HEK293 (cell line): Measurements from ENCODE around the gene MYH14.

Source experiments
- GLI4 ChIP-seq: fragments of 450-650 bp; formaldehyde crosslinking; IDR thresholded peaks from 2 replicates; pipeline ENCODE4 v1.5.1; 2016; ENCODE audit warnings: missing biosample characterization, missing genetic modification characterization
- PATZ1 ChIP-seq: fragments of 450-650 bp; formaldehyde crosslinking; IDR thresholded peaks from 2 replicates; pipeline ENCODE4 v1.5.1; 2016; ENCODE audit warnings: missing biosample characterization, missing genetic modification characterization
- RBAK ChIP-seq: fragments of 450-650 bp; formaldehyde crosslinking; IDR thresholded peaks from 2 replicates; pipeline ENCODE4 v1.5.1; 2016; ENCODE audit warnings: missing biosample characterization, missing genetic modification characterization
- SP3 ChIP-seq: fragments of 450-650 bp; formaldehyde crosslinking; IDR thresholded peaks from 2 replicates; pipeline ENCODE4 v1.5.1; 2016; ENCODE audit warnings: missing biosample characterization, missing genetic modification characterization
- TSHZ1 ChIP-seq: fragments of 450-650 bp; formaldehyde crosslinking; IDR thresholded peaks from 2 replicates; pipeline ENCODE4 v1.5.1; 2016; ENCODE audit warnings: missing biosample characterization, missing genetic modification characterization, borderline replicate concordance
- YY2 ChIP-seq: fragments of 450-650 bp; formaldehyde crosslinking; IDR thresholded peaks from 2 replicates; pipeline ENCODE4 v1.5.1; 2016; ENCODE audit warnings: missing biosample characterization, missing genetic modification characterization
- ZBTB21 ChIP-seq: fragments of 450-650 bp; formaldehyde crosslinking; IDR thresholded peaks from 2 replicates; pipeline ENCODE4 v1.5.1; 2017; ENCODE audit warnings: missing biosample characterization, missing genetic modification characterization
- ZBTB7A ChIP-seq: fragments of 450-650 bp; formaldehyde crosslinking; IDR thresholded peaks from 2 replicates; pipeline ENCODE4 v1.5.1; 2016; ENCODE audit warnings: low read depth, missing biosample characterization, missing genetic modification characterization
- ZFHX2 ChIP-seq: fragments of 450-650 bp; formaldehyde crosslinking; conservative IDR thresholded peaks from 2 replicates; pipeline ENCODE4 v1.5.1; 2016; ENCODE audit warnings: missing biosample characterization, missing genetic modification characterization
- ZNF132 ChIP-seq: fragments of 450-650 bp; formaldehyde crosslinking; IDR thresholded peaks from 2 replicates; pipeline ENCODE4 v1.5.1; 2017; ENCODE audit warnings: missing biosample characterization, missing genetic modification characterization, borderline replicate concordance
- ZNF140 ChIP-seq: fragments of 450-650 bp; formaldehyde crosslinking; IDR thresholded peaks from 2 replicates; pipeline ENCODE4 v1.5.1; 2016; ENCODE audit warnings: missing biosample characterization, missing genetic modification characterization
- ZNF24 ChIP-seq: fragments of 450-650 bp; formaldehyde crosslinking; IDR thresholded peaks from 2 replicates; pipeline ENCODE4 v1.5.1; 2016; ENCODE audit warnings: missing biosample characterization, missing genetic modification characterization
- ZNF302 ChIP-seq: fragments of 450-650 bp; formaldehyde crosslinking; IDR thresholded peaks from 2 replicates; pipeline ENCODE4 v1.5.1; 2016; ENCODE audit warnings: missing biosample characterization, missing genetic modification characterization, low read depth
- ZNF514 ChIP-seq: fragments of 450-650 bp; formaldehyde crosslinking; IDR thresholded peaks from 2 replicates; pipeline ENCODE4 v1.5.1; 2016; ENCODE audit warnings: missing biosample characterization, missing genetic modification characterization
- ZNF548 ChIP-seq: fragments of 450-650 bp; formaldehyde crosslinking; IDR thresholded peaks from 2 replicates; pipeline ENCODE4 v1.5.1; 2016; ENCODE audit warnings: missing biosample characterization, missing genetic modification characterization
- ZNF623 ChIP-seq: fragments of 450-650 bp; formaldehyde crosslinking; IDR thresholded peaks from 2 replicates; pipeline ENCODE4 v1.5.1; 2016; ENCODE audit warnings: missing biosample characterization, missing genetic modification characterization
- ZNF626 ChIP-seq: fragments of 450-650 bp; sonication (Bioruptor Pico); formaldehyde crosslinking; IDR thresholded peaks from 2 replicates; pipeline ENCODE4 v1.5.1; 2018; ENCODE audit warnings: missing biosample characterization, missing genetic modification characterization, inconsistent platforms
- ZNF747 ChIP-seq: fragments of 450-650 bp; formaldehyde crosslinking; IDR thresholded peaks from 2 replicates; pipeline ENCODE4 v1.5.1; 2016; ENCODE audit warnings: missing biosample characterization, missing genetic modification characterization
- ZNF76 ChIP-seq: fragments of 450-650 bp; formaldehyde crosslinking; IDR thresholded peaks from 2 replicates; pipeline ENCODE4; 2016; ENCODE audit warnings: low read depth, missing biosample characterization, missing genetic modification characterization, borderline replicate concordance
- ZSCAN30 ChIP-seq: fragments of 450-650 bp; IDR thresholded peaks from 2 replicates; pipeline ENCODE4 v1.5.1; 2018; ENCODE audit warnings: missing biosample characterization, mild to moderate bottlenecking, missing genetic modification characterization, moderate library complexity
- TF ChIP-seq, protein P1 (sequence below): fragments of 450-650 bp; formaldehyde crosslinking; IDR thresholded peaks from 2 replicates; pipeline ENCODE4 v1.5.1; 2016; ENCODE audit warnings: missing biosample characterization, missing genetic modification characterization
- TF ChIP-seq, protein P2 (sequence below): fragments of 450-650 bp; formaldehyde crosslinking; IDR thresholded peaks from 2 replicates; pipeline ENCODE4 v1.5.1; 2016; ENCODE audit warnings: missing biosample characterization, missing genetic modification characterization
- TF ChIP-seq, protein P3 (sequence below): fragments of 450-650 bp; formaldehyde crosslinking; IDR thresholded peaks from 2 replicates; pipeline ENCODE4 v1.5.1; 2016; ENCODE audit warnings: missing biosample characterization, missing genetic modification characterization
- TF ChIP-seq, protein P4 (sequence below): fragments of 450-650 bp; formaldehyde crosslinking; IDR thresholded peaks from 2 replicates; pipeline ENCODE4 v1.5.1; 2016; ENCODE audit warnings: missing biosample characterization, missing genetic modification characterization
- TF ChIP-seq, protein P5 (sequence below): fragments of 450-650 bp; formaldehyde crosslinking; IDR thresholded peaks from 2 replicates; pipeline ENCODE4 v1.5.1; 2016; ENCODE audit warnings: missing biosample characterization, missing genetic modification characterization

The MYH14 gene

DNA sequence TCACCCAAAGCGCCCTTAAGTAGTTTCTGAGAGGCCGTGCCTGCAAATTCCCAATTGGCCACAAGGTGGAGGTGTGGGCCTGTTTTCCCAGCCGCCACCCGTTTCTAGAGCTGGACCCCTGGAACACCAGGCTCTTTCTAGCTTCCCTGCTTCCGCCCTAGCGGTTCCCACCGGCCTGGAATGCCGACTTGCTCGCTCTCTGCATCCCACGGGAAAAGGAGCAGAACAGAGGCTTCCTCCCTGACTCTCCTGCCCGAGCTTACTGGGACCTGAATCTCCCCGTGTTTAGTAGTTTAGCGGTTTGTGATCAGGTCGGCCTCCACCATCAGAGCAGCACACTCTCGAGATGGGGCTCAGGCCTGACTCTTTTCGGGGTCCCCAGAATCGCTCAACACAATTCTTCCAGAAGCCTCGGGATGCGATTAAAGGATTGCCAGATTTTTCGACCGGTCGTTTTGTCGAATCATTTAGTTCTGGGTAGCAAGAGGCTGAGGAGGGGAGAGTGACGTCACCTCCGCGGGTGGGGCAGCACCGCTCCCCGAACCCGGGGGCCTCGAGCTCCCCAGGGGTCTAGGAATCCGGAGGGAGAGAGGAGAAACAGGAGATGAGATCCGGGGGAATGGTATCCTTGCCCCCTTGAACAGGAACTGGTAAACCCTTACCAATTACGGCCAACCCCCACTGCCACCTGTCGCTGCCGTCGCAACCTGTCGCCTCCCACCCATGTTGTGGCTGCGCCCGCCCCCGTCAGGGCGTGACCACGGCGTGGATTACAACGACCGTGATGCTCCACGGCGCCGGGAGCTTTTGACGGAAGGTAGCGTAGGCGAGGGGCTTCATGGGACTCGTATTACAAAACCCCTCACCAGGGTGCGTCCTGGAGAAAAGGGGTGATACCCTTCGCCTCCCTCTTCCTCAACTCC is 154.0 kb downstream of the MYH14 start (continued):
- TF ChIP-seq, protein P1, sequence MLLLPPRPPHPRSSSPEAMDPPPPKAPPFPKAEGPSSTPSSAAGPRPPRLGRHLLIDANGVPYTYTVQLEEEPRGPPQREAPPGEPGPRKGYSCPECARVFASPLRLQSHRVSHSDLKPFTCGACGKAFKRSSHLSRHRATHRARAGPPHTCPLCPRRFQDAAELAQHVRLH (tag by site-specific recombination) = no peak
- TF ChIP-seq RBAK (tag by site-specific recombination) (no peak), ZNF747 (tag by site-specific recombination) (no peak), ZBTB21 (0 out of 2 replicates have a peak, but pooled peaks have one; percentile 18), PATZ1 (peak; percentile 70; the same call in 1 of the 2 replicates), SP3 (tag by site-specific recombination) (no peak), ZNF140 (tag by site-specific recombination) (no peak), ZSCAN30 (tag by site-specific recombination) (no peak), GLI4 (no peak), ZNF626 (tag by site-specific recombination) (no peak), ZFHX2 (tag by site-specific recombination) (peak; percentile 54), TSHZ1 (tag by site-specific recombination) (no peak), ZNF514 (tag by site-specific recombination) (no peak), ZNF302 (tag by site-specific recombination) (no peak), ZNF132 (tag by site-specific recombination) (no peak), ZNF76 (tag by site-specific recombination) (no peak), ZBTB7A (tag by site-specific recombination) (no peak), ZNF548 (tag by site-specific recombination) (no peak), YY2 (tag by site-specific recombination) (no peak), ZNF24 (tag by site-specific recombination) (no peak; the same call in 1 of the 2 replicates), ZNF623 (tag by site-specific recombination) (no peak)
- TF ChIP-seq, protein P2, sequence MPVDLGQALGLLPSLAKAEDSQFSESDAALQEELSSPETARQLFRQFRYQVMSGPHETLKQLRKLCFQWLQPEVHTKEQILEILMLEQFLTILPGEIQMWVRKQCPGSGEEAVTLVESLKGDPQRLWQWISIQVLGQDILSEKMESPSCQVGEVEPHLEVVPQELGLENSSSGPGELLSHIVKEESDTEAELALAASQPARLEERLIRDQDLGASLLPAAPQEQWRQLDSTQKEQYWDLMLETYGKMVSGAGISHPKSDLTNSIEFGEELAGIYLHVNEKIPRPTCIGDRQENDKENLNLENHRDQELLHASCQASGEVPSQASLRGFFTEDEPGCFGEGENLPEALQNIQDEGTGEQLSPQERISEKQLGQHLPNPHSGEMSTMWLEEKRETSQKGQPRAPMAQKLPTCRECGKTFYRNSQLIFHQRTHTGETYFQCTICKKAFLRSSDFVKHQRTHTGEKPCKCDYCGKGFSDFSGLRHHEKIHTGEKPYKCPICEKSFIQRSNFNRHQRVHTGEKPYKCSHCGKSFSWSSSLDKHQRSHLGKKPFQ (tag by site-specific recombination) = 0 out of 2 replicates have a peak, but pooled peaks have one; percentile 21
- TF ChIP-seq, protein P3, sequence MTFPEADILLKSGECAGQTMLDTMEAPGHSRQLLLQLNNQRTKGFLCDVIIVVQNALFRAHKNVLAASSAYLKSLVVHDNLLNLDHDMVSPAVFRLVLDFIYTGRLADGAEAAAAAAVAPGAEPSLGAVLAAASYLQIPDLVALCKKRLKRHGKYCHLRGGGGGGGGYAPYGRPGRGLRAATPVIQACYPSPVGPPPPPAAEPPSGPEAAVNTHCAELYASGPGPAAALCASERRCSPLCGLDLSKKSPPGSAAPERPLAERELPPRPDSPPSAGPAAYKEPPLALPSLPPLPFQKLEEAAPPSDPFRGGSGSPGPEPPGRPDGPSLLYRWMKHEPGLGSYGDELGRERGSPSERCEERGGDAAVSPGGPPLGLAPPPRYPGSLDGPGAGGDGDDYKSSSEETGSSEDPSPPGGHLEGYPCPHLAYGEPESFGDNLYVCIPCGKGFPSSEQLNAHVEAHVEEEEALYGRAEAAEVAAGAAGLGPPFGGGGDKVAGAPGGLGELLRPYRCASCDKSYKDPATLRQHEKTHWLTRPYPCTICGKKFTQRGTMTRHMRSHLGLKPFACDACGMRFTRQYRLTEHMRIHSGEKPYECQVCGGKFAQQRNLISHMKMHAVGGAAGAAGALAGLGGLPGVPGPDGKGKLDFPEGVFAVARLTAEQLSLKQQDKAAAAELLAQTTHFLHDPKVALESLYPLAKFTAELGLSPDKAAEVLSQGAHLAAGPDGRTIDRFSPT (tag by site-specific recombination) = 0 out of 2 replicates have a peak, but pooled peaks have one; percentile 31
- TF ChIP-seq, protein P4, sequence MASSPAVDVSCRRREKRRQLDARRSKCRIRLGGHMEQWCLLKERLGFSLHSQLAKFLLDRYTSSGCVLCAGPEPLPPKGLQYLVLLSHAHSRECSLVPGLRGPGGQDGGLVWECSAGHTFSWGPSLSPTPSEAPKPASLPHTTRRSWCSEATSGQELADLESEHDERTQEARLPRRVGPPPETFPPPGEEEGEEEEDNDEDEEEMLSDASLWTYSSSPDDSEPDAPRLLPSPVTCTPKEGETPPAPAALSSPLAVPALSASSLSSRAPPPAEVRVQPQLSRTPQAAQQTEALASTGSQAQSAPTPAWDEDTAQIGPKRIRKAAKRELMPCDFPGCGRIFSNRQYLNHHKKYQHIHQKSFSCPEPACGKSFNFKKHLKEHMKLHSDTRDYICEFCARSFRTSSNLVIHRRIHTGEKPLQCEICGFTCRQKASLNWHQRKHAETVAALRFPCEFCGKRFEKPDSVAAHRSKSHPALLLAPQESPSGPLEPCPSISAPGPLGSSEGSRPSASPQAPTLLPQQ (tag by site-specific recombination) = no peak
- TF ChIP-seq, protein P5, sequence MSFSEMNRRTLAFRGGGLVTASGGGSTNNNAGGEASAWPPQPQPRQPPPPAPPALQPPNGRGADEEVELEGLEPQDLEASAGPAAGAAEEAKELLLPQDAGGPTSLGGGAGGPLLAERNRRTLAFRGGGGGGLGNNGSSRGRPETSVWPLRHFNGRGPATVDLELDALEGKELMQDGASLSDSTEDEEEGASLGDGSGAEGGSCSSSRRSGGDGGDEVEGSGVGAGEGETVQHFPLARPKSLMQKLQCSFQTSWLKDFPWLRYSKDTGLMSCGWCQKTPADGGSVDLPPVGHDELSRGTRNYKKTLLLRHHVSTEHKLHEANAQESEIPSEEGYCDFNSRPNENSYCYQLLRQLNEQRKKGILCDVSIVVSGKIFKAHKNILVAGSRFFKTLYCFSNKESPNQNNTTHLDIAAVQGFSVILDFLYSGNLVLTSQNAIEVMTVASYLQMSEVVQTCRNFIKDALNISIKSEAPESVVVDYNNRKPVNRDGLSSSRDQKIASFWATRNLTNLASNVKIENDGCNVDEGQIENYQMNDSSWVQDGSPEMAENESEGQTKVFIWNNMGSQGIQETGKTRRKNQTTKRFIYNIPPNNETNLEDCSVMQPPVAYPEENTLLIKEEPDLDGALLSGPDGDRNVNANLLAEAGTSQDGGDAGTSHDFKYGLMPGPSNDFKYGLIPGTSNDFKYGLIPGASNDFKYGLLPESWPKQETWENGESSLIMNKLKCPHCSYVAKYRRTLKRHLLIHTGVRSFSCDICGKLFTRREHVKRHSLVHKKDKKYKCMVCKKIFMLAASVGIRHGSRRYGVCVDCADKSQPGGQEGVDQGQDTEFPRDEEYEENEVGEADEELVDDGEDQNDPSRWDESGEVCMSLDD = no peak
